GM21786 (cell line): Measurements from ENCODE around the gene SLC39A5.
"Not testable (repeated sequence)": the region's sequence is repeated elsewhere in the genome, so short reads cannot be mapped to it uniquely, and the experiment has no call there.

ENCODE experiments used
- ATAC-seq: cut with Tn5 transposase; IDR thresholded peaks from one replicate; pipeline ENCODE4 v1.9.1; 2021; ENCODE audit not compliant: unreplicated experiment

The SLC39A5 gene

GRCh38 chr12:56271031-56271430 lies 41.2 kb downstream of the SLC39A5 start:
- no peak for ATAC-seq

GRCh38 chr12:56272468-56272867 lies 42.6 kb downstream of the SLC39A5 start:
- ATAC-seq = not testable (repeated sequence)

GRCh38 chr12:56274299-56274698 lies 44.4 kb downstream of the SLC39A5 start:
- no peak for ATAC-seq

- no peak for ATAC-seq
Measured at GRCh38 chr12:56278905-56279304, 49.1 kb downstream of the SLC39A5 start.

GRCh38 chr12:56280849-56281248 lies 51.0 kb downstream of the SLC39A5 start:
- ATAC-seq = no peak

- ATAC-seq = no peak
Measured at GRCh38 chr12:56282030-56282429, 52.2 kb downstream of the SLC39A5 start.

GRCh38 chr12:56282579-56282978 lies 52.7 kb downstream of the SLC39A5 start:
- no peak for ATAC-seq

GRCh38 chr12:56284263-56284662 lies 54.4 kb downstream of the SLC39A5 start:
- ATAC-seq = not testable (repeated sequence)

GRCh38 chr12:56286044-56286830 lies 56.4 kb downstream of the SLC39A5 start:
- no peak for ATAC-seq
